GM19452 (cell line): ENCODE results near the gene GPR45.
"Not testable (repeated sequence)": the region's sequence is repeated elsewhere in the genome, so short reads cannot be mapped to it uniquely, and the experiment has no call there.

Experiments used
- ATAC-seq: cut with Tn5 transposase; IDR thresholded peaks from one replicate; pipeline ENCODE4 v1.9.1; 2021; ENCODE audit not compliant: unreplicated experiment

The GPR45 gene

GRCh38 chr2:105241443-105241842, at the start of gene GPR45:
Gene GPR45, plus strand, starts transcription at chr2:105241743. Its CDS starts 116 bp downstream, at chr2:105241859.
- no peak for ATAC-seq

- no peak for ATAC-seq
Measured at GRCh38 chr2:105194022-105194675, 47.4 kb upstream of the GPR45 start.

GRCh38 chr2:105196651-105197050, 44.9 kb upstream of the GPR45 start:
- no peak for ATAC-seq

- ATAC-seq: no peak
Measured at GRCh38 chr2:105215586-105216192, 25.9 kb upstream of the GPR45 start.

GRCh38 chr2:105220604-105221003, 20.9 kb upstream of the GPR45 start:
- ATAC-seq: no peak

GRCh38 chr2:105224444-105224843, 17.1 kb upstream of the GPR45 start:
- no peak for ATAC-seq

- ATAC-seq: no peak
Measured at GRCh38 chr2:105231232-105231619, 10.3 kb upstream of the GPR45 start.

- ATAC-seq: peak; percentile 69
Measured at GRCh38 chr2:105235388-105236059, 6.0 kb upstream of the GPR45 start.

GRCh38 chr2:105236060-105236424, 5.5 kb upstream of the GPR45 start:
- ATAC-seq: no peak

- ATAC-seq: no peak
Measured at GRCh38 chr2:105237045-105237765, 4.3 kb upstream of the GPR45 start.

GRCh38 chr2:105238664-105239240, 2.8 kb upstream of the GPR45 start:
- ATAC-seq: no peak

GRCh38 chr2:105239924-105240323, 1.6 kb upstream of the GPR45 start:
- no peak for ATAC-seq

- no peak for ATAC-seq
Measured at GRCh38 chr2:105242286-105242993, 897 bp downstream of the GPR45 start.

GRCh38 chr2:105243961-105244360, 2.4 kb downstream of the GPR45 start:
- ATAC-seq: no peak

GRCh38 chr2:105244451-105244850, 2.9 kb downstream of the GPR45 start:
- no peak for ATAC-seq

- ATAC-seq: no peak
Measured at GRCh38 chr2:105248316-105249070, 7.0 kb downstream of the GPR45 start.

GRCh38 chr2:105249181-105249580, 7.6 kb downstream of the GPR45 start:
- no peak for ATAC-seq

- ATAC-seq: no peak
Measured at GRCh38 chr2:105249891-105250290, 8.3 kb downstream of the GPR45 start.

GRCh38 chr2:105251016-105251648, 9.6 kb downstream of the GPR45 start:
- ATAC-seq: not testable (repeated sequence)

GRCh38 chr2:105252271-105252670, 10.7 kb downstream of the GPR45 start:
- no peak for ATAC-seq
